ACC112 (cell line): ENCODE data around the gene TADA3.

ENCODE experiments used
- H2AFZ ChIP-seq: fragments of 200-600 bp; sonication (generic); one replicate; pipeline ENCODE4 v1.6.0; 2017; ENCODE audit warnings: antibody characterized with exemption, low read length; ENCODE audit not compliant: unreplicated experiment
- H3K27ac ChIP-seq: fragments of 200-600 bp; sonication (generic); 2 replicates; pipeline ENCODE4 v1.5.1; 2014; ENCODE audit warnings: low read depth, mild to moderate bottlenecking, antibody characterized with exemption, low read length, moderate library complexity
- H3K27me3 ChIP-seq: fragments of 200-600 bp; sonication (generic); 2 replicates; pipeline ENCODE4 v1.6.1; 2014; ENCODE audit warnings: mild to moderate bottlenecking, antibody characterized with exemption, low read length, moderate library complexity, mixed read lengths; ENCODE audit not compliant: insufficient read depth
- H3K36me3 ChIP-seq: fragments of 200-600 bp; sonication (generic); 2 replicates; pipeline ENCODE4 v1.6.1; 2016; ENCODE audit warnings: mild to moderate bottlenecking, antibody characterized with exemption, low read length, moderate library complexity, mixed read lengths; ENCODE audit not compliant: insufficient read depth
- H3K4me1 ChIP-seq: fragments of 200-600 bp; sonication (generic); one replicate; pipeline ENCODE4 v1.6.1; 2016; ENCODE audit warnings: low read length, mixed read lengths; ENCODE audit not compliant: insufficient read depth, unreplicated experiment, control insufficient read depth
- H3K4me3 ChIP-seq: fragments of 200-600 bp; sonication (generic); 2 replicates; pipeline ENCODE4 v1.5.1; 2014; ENCODE audit warnings: mild to moderate bottlenecking, low read depth, low read length
- H3K79me2 ChIP-seq: fragments of 200-600 bp; sonication (generic); one replicate; pipeline ENCODE4 v1.6.0; 2016; ENCODE audit warnings: low read length; ENCODE audit not compliant: control insufficient read depth, unreplicated experiment, insufficient read depth

Gene TADA3

DNA sequence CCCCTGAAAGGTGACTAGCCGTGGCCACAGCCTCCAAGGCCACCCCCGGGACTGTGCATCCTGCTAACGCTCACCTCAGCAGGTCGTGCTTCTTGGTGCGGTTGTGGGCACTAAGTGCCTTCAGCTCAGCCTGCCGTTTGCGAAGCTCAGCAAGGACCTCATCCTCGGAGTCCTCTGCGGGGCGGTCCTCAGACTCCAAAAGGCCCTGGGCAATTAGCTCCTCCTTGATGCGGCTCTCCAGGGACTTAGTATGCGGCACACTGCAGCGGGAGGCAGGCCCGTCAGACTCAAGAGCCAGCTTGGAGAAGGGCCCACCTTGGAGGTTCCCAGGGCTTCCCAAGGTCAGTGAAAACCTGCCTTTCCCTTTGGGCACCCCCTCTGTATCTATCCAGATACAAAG lies 8.3 kb downstream of the TADA3 start:
- H3K4me3 ChIP-seq: no peak overlapping the region
- H3K4me1 ChIP-seq: peaks cover 1% of the 10 kb centered on the region
- H2AFZ ChIP-seq: no peak overlapping the region
- H3K79me2 ChIP-seq: no peaks in the 10 kb centered on the region
- H3K27me3 ChIP-seq: no peaks in the 10 kb centered on the region
- H3K36me3 ChIP-seq: peaks cover 13% of the 10 kb centered on the region; the same call in 1 of the 2 replicates
- no peak overlapping the region for H3K27ac ChIP-seq

DNA sequence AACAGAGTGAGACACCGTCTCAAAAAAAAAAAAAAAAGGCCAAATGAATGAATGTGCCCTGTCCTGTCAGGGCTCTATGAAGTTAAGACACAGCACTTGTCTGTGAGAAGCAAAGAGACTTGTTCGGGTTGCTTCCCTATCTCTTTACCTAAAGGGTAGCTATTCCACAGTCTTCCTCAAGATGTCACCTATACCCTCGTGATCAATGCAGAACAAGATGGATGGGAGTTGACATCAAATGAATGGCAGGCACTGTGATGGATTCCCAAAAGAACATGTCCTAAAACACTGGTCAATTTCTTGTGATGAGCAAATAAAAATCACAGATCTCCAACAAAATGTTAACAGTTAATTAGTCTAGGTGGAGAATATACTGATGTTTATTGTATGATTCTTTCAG lies 9.5 kb downstream of the TADA3 start:
- Histone ChIP-seq H3K27ac (no peak overlapping the region), H2AFZ (no peak overlapping the region), H3K4me3 (no peak overlapping the region), H3K79me2 (no peaks in the 10 kb centered on the region), H3K27me3 (no peaks in the 10 kb centered on the region), H3K36me3 (peaks cover 13% of the 10 kb centered on the region; the same call in 1 of the 2 replicates), H3K4me1 (peaks cover 13% of the 10 kb centered on the region)

DNA sequence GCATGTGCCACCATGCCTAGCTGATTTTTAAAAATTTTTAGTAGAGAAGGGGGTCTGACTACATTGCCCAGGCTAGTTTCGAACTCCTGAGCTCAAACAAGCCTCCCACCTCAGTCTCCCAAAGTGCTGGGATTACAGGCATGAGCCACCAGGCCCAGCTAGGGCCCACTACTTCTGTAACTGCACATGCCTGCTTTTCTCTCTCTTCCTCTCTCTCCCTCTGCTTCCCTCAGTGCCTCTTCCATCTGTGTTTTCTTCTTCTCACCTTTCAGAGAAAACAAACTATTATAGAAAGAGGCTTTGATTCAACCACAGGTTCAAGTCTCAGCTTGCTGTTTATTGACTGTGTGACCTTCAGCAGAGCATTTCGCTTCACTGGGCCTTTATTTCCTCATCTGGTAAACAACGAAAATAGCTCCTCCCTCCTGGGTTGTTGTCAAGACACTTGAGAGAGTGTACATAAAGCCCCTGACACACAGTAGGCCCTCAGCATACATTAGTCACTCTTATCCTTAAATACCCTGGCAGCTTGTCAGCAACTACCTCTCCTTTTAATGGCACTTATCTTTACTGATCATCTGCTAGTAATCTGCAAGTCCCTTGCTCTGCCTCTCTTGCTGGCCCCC lies 10.2 kb downstream of the TADA3 start:
- Histone ChIP-seq H3K27ac (no peak overlapping the region), H3K27me3 (no peaks in the 10 kb centered on the region), H3K4me1 (peaks cover 19% of the 10 kb centered on the region), H3K4me3 (no peak overlapping the region), H3K79me2 (no peaks in the 10 kb centered on the region), H3K36me3 (peaks cover 13% of the 10 kb centered on the region; the same call in 1 of the 2 replicates), H2AFZ (no peak overlapping the region)

DNA sequence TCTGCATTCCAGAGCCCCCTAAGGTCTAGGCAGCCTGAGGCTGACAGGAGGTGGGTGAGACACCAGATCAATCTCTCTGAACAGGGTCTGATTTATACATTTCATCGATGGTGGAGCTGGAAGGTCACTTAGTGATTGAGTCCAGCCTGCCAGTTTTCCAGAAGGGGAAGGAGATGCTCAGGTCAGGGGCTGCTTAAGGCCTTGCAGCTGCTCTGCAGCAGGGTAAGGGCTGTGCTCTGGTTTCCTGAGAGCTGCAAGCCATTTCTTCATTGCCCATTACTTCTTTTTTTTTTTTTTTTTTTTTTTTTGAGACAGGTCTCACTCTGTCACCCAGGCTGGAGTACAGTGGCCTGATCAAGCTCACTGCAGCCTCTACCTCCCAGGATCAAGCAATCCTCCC lies 10.7 kb downstream of the TADA3 start:
- Histone ChIP-seq H3K4me3 (no peak overlapping the region), H3K36me3 (peaks cover 13% of the 10 kb centered on the region; the same call in 1 of the 2 replicates), H3K79me2 (no peaks in the 10 kb centered on the region), H3K27ac (no peak overlapping the region), H3K27me3 (no peaks in the 10 kb centered on the region), H2AFZ (no peak overlapping the region), H3K4me1 (peaks cover 19% of the 10 kb centered on the region)

DNA sequence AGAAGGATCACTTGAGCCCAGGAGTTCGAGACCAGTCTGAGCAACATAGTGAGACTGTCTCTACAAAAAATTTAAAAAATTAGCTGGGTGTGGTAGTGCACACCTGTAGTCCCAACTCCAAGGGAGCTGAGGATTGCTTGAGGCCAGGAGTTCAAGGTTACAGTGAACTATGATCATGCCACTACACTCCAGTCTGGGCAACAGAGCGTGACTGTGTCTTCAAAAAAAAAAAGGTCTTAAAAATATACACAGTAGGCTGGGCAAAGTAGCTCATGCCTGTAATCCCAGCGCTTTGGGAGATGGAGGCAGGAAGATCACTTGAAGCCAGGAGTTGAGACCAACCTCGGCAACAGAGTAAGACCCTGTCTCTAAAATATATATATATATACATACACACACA lies 11.4 kb downstream of the TADA3 start:
- H2AFZ ChIP-seq: no peak overlapping the region
- H3K36me3 ChIP-seq: peaks cover 13% of the 10 kb centered on the region; the same call in 1 of the 2 replicates
- H3K27me3 ChIP-seq: no peaks in the 10 kb centered on the region
- H3K27ac ChIP-seq: no peak overlapping the region
- peaks cover 19% of the 10 kb centered on the region for H3K4me1 ChIP-seq
- H3K4me3 ChIP-seq: no peak overlapping the region
- no peaks in the 10 kb centered on the region for H3K79me2 ChIP-seq

DNA sequence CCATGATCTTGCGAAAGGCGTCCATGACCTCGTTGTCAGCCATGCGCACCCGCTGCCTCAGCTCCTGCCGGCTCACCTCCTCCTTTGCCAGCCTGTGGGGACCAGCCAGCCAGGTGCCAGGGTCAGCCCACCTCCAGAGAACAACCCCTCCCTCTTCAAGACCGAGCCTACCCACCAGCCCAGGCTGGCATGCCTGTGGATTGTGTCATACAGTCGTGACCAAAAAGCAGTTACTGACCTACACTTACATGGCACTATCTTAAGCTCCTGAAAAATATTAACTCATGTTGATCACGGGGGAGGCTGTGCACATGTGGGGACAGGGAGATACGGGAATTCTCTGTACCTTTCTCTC lies 11.8 kb downstream of the TADA3 start:
- no peak overlapping the region for H3K27ac ChIP-seq

DNA sequence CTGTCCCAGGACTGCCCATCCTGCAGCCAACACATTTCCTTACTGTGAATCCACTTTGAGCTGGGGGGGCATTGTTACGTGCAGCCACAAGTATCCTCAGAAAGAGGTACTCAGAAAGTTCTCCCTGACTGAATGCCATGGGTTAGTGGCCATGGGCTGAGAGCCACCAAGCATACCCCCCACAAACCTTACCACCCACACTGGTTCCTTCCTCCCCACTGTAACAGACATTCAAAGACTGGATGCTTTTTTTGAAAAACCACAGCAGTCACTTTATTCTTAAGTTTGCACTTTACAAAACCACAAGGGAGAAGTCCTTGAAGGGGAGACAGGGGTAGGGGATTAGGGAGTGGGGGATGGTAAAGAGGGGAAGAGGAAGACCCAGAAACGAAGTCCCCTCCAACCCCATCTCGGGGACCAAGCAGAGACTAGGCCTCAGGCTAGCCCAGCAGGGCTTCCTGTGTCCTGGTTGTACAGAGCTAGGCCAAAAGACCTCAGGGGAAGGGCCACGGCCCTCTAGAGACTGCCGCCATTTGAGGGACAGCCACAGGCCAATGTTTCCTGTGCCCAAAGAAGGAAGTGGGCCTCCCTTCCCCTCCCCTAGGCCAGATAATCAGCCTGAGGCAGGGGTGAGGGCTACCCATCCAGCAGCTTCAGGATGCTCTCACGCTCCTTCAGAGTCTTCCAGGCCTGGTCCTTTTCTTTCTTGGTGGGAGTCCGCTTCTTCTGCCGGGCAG lies 12.4 kb downstream of the TADA3 start:
- Histone ChIP-seq H3K4me1 (peaks cover 19% of the 10 kb centered on the region), H3K27me3 (no peaks in the 10 kb centered on the region), H3K36me3 (peaks cover 10% of the 10 kb centered on the region; the same call in 1 of the 2 replicates), H3K27ac (no peak overlapping the region), H3K4me3 (no peak overlapping the region), H3K79me2 (no peaks in the 10 kb centered on the region), H2AFZ (no peak overlapping the region)

More for the DNA sequence above, 11.8 kb downstream of the TADA3 start:
- Histone ChIP-seq H3K4me1 (peaks cover 19% of the 10 kb centered on the region), H3K4me3 (no peak overlapping the region), H3K36me3 (peaks cover 13% of the 10 kb centered on the region; the same call in 1 of the 2 replicates), H2AFZ (no peak overlapping the region), H3K79me2 (no peaks in the 10 kb centered on the region), H3K27me3 (no peaks in the 10 kb centered on the region)

DNA sequence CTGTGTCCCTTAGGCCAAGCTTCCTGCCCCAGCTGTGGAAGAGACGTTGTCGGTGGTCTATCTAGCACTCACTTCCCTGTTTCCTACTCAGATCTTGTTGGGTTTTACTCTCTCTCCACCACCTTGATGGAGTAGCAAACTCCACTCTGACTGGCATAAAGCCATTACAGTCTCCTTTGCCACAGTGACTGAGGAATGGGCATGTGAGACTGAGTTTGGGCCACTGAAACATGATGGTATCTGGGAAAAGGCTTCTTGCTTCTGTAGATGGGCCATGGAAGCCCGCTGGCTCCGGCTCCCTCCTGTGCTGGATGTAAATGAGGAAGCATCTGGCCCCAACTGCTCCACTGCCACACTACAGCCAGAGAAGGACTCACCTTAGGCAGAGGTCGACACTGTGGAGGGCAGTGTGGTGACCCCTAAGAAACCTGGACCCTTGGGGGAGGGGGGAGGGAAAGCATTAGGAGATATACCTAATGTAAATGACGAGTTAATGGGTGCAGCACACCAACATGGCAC lies 13.1 kb downstream of the TADA3 start:
- H3K27me3 ChIP-seq: no peaks in the 10 kb centered on the region

DNA sequence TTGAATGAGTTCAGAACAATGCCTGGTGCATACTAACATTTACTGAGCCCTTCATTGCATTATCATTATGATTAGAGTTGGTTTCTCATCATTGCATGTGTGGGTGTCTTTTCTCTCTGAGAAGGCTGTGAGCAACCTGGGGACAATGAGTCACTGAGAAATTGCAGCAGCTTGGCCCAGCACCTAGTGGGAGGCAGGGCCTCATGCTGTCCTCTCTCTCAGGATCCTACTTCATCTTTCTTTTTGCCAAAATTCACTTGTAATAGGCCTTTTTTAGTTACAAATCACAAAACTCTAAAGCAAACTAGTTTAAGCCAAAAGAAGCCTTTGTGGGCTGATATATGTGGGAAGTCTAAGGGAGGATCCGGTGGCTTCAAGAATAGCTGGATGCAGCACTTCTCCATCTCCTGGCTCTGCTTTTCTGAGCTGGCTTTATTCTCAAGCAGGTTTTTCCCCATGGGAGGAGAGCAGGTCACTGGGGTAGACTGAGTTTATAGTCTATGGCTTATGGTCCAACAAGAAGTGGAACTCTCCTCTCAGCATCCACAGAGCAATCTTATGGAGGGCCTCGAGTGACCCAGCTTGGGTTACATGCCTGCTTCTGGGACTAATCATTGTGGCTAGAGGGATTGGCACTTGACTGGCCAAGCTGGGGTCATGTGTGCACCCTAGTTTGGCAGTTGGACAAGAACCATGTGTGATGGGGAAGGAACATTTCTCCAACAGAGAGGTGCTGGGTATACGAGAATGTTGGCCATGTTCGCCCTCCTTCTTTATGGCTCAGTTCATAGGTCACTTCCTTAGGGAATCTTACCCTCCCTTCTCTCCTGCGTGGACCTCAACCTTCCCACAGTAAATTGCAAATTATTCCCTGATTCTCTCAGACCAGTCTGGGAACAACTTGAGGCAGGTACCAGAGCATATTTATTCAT lies 13.9 kb downstream of the TADA3 start:
- peaks cover 19% of the 10 kb centered on the region for H3K4me1 ChIP-seq

More for the DNA sequence above, 13.1 kb downstream of the TADA3 start:
- H3K79me2 ChIP-seq: no peaks in the 10 kb centered on the region
- H2AFZ ChIP-seq: no peak overlapping the region
- H3K27ac ChIP-seq: peak overlapping the region; percentile 50
- H3K4me1 ChIP-seq: peaks cover 19% of the 10 kb centered on the region
- no peak overlapping the region for H3K4me3 ChIP-seq
- 0 out of 2 replicates have a peak, but pooled peaks cover 9% of the 10 kb centered on the region for H3K36me3 ChIP-seq

DNA sequence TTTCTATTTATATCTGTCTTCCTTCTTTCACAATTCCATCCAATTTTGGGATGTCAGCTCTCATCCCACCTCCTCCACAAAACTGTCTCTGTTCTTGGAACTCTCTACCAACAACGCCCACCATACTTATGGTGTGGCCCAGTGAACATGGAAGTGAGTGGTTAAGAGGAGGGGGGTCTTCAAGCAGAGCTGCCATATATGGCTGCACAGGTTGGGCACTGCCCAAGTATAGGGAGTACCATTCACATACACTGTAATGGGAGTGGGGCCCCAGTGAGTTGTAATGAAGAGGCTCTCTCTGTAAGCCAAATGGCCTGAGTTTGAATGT lies 14.6 kb downstream of the TADA3 start:
- peaks cover 19% of the 10 kb centered on the region for H3K4me1 ChIP-seq
- H3K4me3 ChIP-seq: no peak overlapping the region
- H2AFZ ChIP-seq: no peak overlapping the region
- H3K27ac ChIP-seq: peak overlapping the region; percentile 32; the same call in 1 of the 2 replicates
- no peaks in the 10 kb centered on the region for H3K79me2 ChIP-seq
- 0 out of 2 replicates have a peak, but pooled peaks cover under 1% of the 10 kb centered on the region for H3K36me3 ChIP-seq
- H3K27me3 ChIP-seq: no peaks in the 10 kb centered on the region

More for the DNA sequence above, 13.9 kb downstream of the TADA3 start:
- H3K79me2 ChIP-seq: no peaks in the 10 kb centered on the region
- no peak overlapping the region for H2AFZ ChIP-seq
- H3K27me3 ChIP-seq: no peaks in the 10 kb centered on the region
- H3K4me3 ChIP-seq: no peak overlapping the region
- peak overlapping the region; percentile 50 for H3K27ac ChIP-seq
- 0 out of 2 replicates have a peak, but pooled peaks cover 6% of the 10 kb centered on the region for H3K36me3 ChIP-seq
